ENCODE results near the gene EYA3. TPM values are rescaled to one million over a fixed set of nuclear protein-coding genes. Genes with fewer than 3 reads are reported as not detected.

The EYA3 gene
- total and polyA plus RNA-seq, 2 of the 8 experiments (the other 6 are each of a cell fraction or from before 2014, with no cell fraction given) = 15.0 to 33.9 TPM

DNA sequence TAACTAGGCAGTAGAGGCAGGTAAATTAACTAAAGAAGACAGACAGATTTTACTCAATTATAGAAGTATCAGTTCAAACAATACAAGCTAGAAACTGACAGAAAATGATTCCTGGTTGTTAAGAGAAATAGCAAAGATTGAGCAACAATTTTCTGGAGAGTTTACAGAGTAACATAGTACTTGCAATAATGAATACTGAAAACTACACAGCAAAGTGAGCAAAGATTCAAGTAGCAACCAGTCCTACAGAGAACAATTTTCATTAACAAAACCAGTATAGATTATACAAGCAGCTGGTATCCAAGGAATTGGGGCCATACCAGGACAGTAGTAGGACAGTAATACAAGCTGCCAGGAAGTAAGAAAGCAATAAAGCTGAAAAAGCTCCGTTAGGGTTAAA is 37.6 kb downstream of the EYA3 start:
- no peak overlapping the region for H2BK120ac ChIP-seq (replicated peaks; ENCODE audit: low read depth, low read length)
- DNase-seq (ENCODE audit: low read depth in 1 of 2, low spot score in 2 of 2) (no peak), FAIRE-seq (no peak)
- H3K27ac ChIP-seq (ENCODE audit: low read depth, low read length) = no peak overlapping the region
- no peak overlapping the region for H3K9ac ChIP-seq (replicated peaks in 1 of 4; ENCODE audit: extremely low read depth in 1 of 4, low read depth in 3 of 4, low read length in 3 of 4)
- ChIA-PET POLR2A (ENCODE audit: partially characterized antibody) (no interaction called here), CTCF (ENCODE audit: partially characterized antibody) (no interaction called here)
- WGBS, 2 experiments (ENCODE audit: extremely low coverage in 1 of 2, insufficient coverage in 1 of 2, insufficient read length in 1 of 2, insufficient replicate concordance in 2 of 2, low coverage in 1 of 2, low lambda C conversion rate in 2 of 2, missing lambda C conversion rate in 1 of 2) = 83% methylated on average over 1 of the region's 1 CpG; no CpG with 5 or more reads in 1 of the 2 experiments
- H4K5ac ChIP-seq (ENCODE audit: insufficient read length, low read depth, low read length) = no peak overlapping the region
- TF ChIP-seq USF2 (IDR thresholded peaks at IDR 0.05; ENCODE audit: low read length) (no peak), JUN (IDR thresholded peaks at IDR 0.05; ENCODE audit: low read depth, low read length) (no peak), SUZ12 (IDR thresholded peaks at IDR 0.05; ENCODE audit: low read length) (no peak), TCF12 (IDR thresholded peaks at IDR 0.05; ENCODE audit: low read depth, low read length) (no peak), POU5F1 (IDR thresholded peaks at IDR 0.05; ENCODE audit: low read depth, low read length) (no peak)
- H4K8ac ChIP-seq (ENCODE audit: extremely low read depth, insufficient read depth, low read length) = no peak overlapping the region
- no peak overlapping the region for H3K14ac ChIP-seq (ENCODE audit: insufficient read length)
- H3K23me2 ChIP-seq (ENCODE audit: low read depth, low read length) = no peaks in the 10 kb centered on the region
- H3K4me2 ChIP-seq (ENCODE audit: insufficient read depth in 1 of 2, low read depth in 2 of 2, low read length in 2 of 2) = no peak overlapping the region
- H3K36me3 ChIP-seq (ENCODE audit: control insufficient read depth in 2 of 4, insufficient read depth in 4 of 4, low read length in 3 of 4) = peaks cover 0 to 7% (median 0%) of the 10 kb centered on the region in 4 experiments; a peak in 2 of 8 replicates
- H3K56ac ChIP-seq (replicated peaks; ENCODE audit: insufficient read length, low read depth, low read length) = no peak overlapping the region
- H3K4ac ChIP-seq (replicated peaks; ENCODE audit: insufficient read length, low read depth, low read length) = no peak overlapping the region
- no peaks in the 10 kb centered on the region for H3K79me2 ChIP-seq (ENCODE audit: control insufficient read depth in 1 of 2, insufficient read depth in 2 of 2, low read length in 2 of 2)
- no peak overlapping the region for H3K23ac ChIP-seq (ENCODE audit: insufficient read length)
- no peak overlapping the region for H2AK5ac ChIP-seq (ENCODE audit: low read depth, low read length)
- H3K4me3 ChIP-seq (ENCODE audit: extremely low read depth in 1 of 4, insufficient read depth in 2 of 4, low read depth in 3 of 4, low read length in 4 of 4) = no peak overlapping the region
- no peak overlapping the region for H2BK15ac ChIP-seq (ENCODE audit: low read length)
- no peaks in the 10 kb centered on the region for H3K27me3 ChIP-seq (replicated peaks in 1 of 4; ENCODE audit: control insufficient read depth in 3 of 4, extremely low read depth in 1 of 4, insufficient read depth in 3 of 4, low read length in 3 of 4)
- H2BK12ac ChIP-seq (ENCODE audit: low read depth, low read length) = no peak overlapping the region
- no peaks in the 10 kb centered on the region for H4K20me1 ChIP-seq (replicated peaks in 1 of 2; ENCODE audit: control insufficient read depth in 1 of 2, insufficient read depth in 2 of 2, low read length in 2 of 2)
- H2AFZ ChIP-seq (ENCODE audit: low read length) = no peak overlapping the region
- no peak overlapping the region for H3K18ac ChIP-seq (ENCODE audit: extremely low read depth, low read length)
- no peak overlapping the region for H4K91ac ChIP-seq (replicated peaks; ENCODE audit: insufficient read length, low read length)
- H3K9me3 ChIP-seq (ENCODE audit: insufficient read depth in 2 of 2, low read depth in 1 of 2, low read length in 1 of 2) = no peaks in the 10 kb centered on the region
- no peak overlapping the region for H2BK5ac ChIP-seq (ENCODE audit: low read depth, low read length)
- no peak overlapping the region for H2BK20ac ChIP-seq (ENCODE audit: low read length)
- no peaks in the 10 kb centered on the region for H3K79me1 ChIP-seq (ENCODE audit: low read depth, low read length)
- 0 out of 7 replicates have a peak, but pooled peaks cover 0 to 2% (median 0%) of the 10 kb centered on the region in 4 experiments for H3K4me1 ChIP-seq (replicated peaks in 1 of 4; ENCODE audit: control insufficient read depth in 3 of 4, insufficient read depth in 4 of 4, low read length in 3 of 4)

Measured in H1 (cell line).